ENCODE data around the gene CADM2.

DNA sequence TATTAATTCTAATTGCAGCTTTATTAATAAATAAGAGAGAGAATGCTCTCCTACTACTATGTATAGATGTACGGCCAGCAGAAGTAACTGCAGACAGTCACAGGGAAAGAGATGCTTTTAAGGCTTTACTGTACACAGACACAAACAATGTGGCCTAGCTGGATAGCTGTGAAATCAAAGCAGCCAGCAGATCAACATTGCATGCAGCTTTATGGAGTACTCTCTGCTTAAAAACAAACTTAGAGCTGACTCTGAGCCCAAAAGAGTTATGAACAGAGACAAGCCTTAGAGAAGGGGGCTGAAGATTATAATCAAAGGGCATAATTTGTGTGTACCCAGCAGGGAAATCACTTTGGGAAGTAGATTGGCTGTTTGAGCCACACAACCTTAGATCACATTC lies 47.2 kb downstream of the CADM2 start:
- TF ChIP-seq ATF3 (IDR thresholded peaks at IDR 0.05) (no peak), POLR2AphosphoS5 (IDR thresholded peaks at IDR 0.05; ENCODE audit: low read depth, low read length) (no peak), CTCF (IDR thresholded peaks at IDR 0.05 in 2 of 3, conservative IDR thresholded peaks at IDR 0.05 in 1 of 3; ENCODE audit: borderline replicate concordance in 1 of 3, insufficient read depth in 1 of 3, low read depth in 2 of 3, low read length in 2 of 3) (no peak), TCF7L2 (IDR thresholded peaks at IDR 0.05; ENCODE audit: borderline replicate concordance, extremely low read depth, insufficient read depth, insufficient read length) (no peak), EZH2 (IDR thresholded peaks at IDR 0.05) (no peak), RAD21 (IDR thresholded peaks at IDR 0.05; ENCODE audit: low read depth) (no peak), POLR2A (IDR thresholded peaks at IDR 0.05; ENCODE audit: borderline replicate concordance, extremely low read depth, insufficient read depth, insufficient read length) (no peak), REST (IDR thresholded peaks at IDR 0.05; ENCODE audit: low read depth) (no peak), EZH2phosphoT487 (IDR thresholded peaks at IDR 0.05; ENCODE audit: borderline replicate concordance) (no peak), SRF (IDR thresholded peaks at IDR 0.05; ENCODE audit: low read depth) (no peak), YY1 (IDR thresholded peaks at IDR 0.05; ENCODE audit: extremely low read depth, insufficient replicate concordance, low read depth, low read length) (no peak)
- TF ChIP-seq, protein P1, sequence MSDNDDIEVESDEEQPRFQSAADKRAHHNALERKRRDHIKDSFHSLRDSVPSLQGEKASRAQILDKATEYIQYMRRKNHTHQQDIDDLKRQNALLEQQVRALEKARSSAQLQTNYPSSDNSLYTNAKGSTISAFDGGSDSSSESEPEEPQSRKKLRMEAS (IDR thresholded peaks at IDR 0.05) = no peak
